BE2C (cell line): Measurements from ENCODE around the gene TFDP1.

Source experiments
- DNase-seq: peaks from one replicate; pipeline ENCODE4 v3.0.0-alpha.2; 2020
- H3K27me3 ChIP-seq: fragments of 250-450 bp; sonication (Bioruptor Pico); 2 replicates; pipeline ENCODE4 v1.5.1; 2020; ENCODE audit warnings: mild to moderate bottlenecking
- H3K36me3 ChIP-seq: fragments of 250-450 bp; sonication (Bioruptor Pico); 2 replicates; pipeline ENCODE4 v1.5.1; 2020; ENCODE audit warnings: mild to moderate bottlenecking
- H3K4me1 ChIP-seq: fragments of 250-450 bp; sonication (Bioruptor Pico); 2 replicates; pipeline ENCODE4 v1.5.1; 2020
- H3K4me3 ChIP-seq: 2 replicates; pipeline ENCODE4 v1.5.1; 2011; ENCODE audit warnings: low read depth, low read length
- H3K9me3 ChIP-seq: fragments of 250-450 bp; sonication (Bioruptor Pico); 2 replicates; pipeline ENCODE4 v1.5.1; 2020
- TF ChIP-seq, protein P1 (sequence below): IDR thresholded peaks from 2 replicates; pipeline ENCODE4 v1.5.1; 2012; ENCODE audit warnings: mild to moderate bottlenecking, low read depth, low read length

Gene TFDP1

DNA sequence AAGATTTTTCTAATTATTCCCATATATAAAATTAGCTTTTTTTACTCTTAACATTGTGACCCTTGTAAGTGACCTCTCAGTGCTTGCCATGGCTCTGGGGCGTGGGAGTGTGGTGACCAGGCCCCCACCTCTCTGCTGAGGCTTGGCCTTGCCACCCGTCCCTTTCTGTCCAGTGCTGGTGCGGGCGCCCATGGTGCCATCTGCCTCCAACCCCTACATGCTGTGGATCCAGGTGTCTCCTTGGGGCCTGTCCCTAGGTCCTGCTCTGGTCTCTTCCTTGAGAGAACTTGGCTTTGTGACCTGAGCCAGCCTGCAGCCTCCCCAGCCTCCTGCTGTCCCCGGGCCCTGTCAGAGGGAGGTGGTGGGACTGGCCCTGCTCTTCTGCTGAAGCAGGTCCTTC, 27.4 kb downstream of the TFDP1 start:
- Histone ChIP-seq H3K36me3 (peaks cover 48% of the 10 kb centered on the region), H3K4me3 (no peak overlapping the region), H3K9me3 (no peaks in the 10 kb centered on the region), H3K4me1 (no peaks in the 10 kb centered on the region), H3K27me3 (no peaks in the 10 kb centered on the region)
- no peak for DNase-seq
- TF ChIP-seq, protein P1, sequence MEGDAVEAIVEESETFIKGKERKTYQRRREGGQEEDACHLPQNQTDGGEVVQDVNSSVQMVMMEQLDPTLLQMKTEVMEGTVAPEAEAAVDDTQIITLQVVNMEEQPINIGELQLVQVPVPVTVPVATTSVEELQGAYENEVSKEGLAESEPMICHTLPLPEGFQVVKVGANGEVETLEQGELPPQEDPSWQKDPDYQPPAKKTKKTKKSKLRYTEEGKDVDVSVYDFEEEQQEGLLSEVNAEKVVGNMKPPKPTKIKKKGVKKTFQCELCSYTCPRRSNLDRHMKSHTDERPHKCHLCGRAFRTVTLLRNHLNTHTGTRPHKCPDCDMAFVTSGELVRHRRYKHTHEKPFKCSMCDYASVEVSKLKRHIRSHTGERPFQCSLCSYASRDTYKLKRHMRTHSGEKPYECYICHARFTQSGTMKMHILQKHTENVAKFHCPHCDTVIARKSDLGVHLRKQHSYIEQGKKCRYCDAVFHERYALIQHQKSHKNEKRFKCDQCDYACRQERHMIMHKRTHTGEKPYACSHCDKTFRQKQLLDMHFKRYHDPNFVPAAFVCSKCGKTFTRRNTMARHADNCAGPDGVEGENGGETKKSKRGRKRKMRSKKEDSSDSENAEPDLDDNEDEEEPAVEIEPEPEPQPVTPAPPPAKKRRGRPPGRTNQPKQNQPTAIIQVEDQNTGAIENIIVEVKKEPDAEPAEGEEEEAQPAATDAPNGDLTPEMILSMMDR, result no peak

DNA sequence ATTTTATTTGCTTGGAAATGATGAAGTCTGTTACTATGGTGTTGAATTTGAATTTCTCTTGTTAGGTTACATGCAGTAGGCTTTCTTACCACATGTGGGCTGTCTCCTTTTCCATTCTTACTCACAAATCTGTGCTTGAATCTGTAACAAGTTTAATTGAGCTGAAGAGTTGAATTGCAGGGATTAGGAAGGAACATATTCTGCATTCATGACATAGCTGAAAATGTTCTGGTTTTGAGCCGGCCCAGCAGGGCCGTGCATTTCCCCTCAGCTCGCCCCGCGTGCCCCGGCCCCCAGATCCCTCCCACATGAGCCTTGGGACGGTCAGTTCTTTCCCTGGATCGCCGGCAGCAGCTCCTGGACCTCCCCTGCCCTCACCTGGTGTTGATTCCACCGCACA, 28.1 kb downstream of the TFDP1 start:
- Histone ChIP-seq H3K4me3 (no peak overlapping the region), H3K4me1 (no peaks in the 10 kb centered on the region), H3K9me3 (no peaks in the 10 kb centered on the region), H3K36me3 (peaks cover 46% of the 10 kb centered on the region), H3K27me3 (no peaks in the 10 kb centered on the region)
- no peak for DNase-seq
- TF ChIP-seq, protein P1, result no peak

DNA sequence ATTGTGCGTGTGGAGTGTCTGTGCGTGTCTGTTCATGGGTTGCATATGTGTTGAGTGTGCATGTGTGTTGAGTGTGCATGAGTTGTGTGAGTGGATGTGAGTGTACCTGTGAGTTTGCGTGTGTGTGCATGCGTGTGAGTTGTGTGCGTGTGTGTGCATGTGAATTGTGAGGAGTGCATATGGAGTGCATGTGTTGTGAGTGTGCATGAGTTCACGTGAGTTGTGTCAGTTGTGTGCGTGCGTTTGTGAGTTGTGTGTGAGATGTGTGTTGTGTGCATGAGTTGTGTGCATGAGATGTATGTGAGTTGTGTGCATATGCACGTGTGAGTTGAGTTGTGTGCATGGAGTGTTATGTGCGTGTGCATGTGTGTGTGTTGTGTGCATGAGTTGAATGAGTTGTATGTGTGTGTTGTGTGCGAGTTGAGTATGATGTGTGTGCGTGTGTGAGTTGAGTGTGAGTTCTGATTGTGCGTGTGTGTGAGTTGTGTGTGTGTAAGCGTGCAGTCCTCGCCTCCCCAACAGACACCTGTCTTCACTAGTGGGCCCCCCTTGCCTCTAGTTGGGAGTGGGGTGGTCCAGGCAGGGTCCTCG, 29.3 kb downstream of the TFDP1 start:
- H3K9me3 ChIP-seq, result no peaks in the 10 kb centered on the region
- peaks cover 37% of the 10 kb centered on the region for H3K36me3 ChIP-seq
- H3K27me3 ChIP-seq, result no peaks in the 10 kb centered on the region
- no peak for DNase-seq
- TF ChIP-seq, protein P1, result no peak
- H3K4me3 ChIP-seq, result no peak overlapping the region
- no peaks in the 10 kb centered on the region for H3K4me1 ChIP-seq

DNA sequence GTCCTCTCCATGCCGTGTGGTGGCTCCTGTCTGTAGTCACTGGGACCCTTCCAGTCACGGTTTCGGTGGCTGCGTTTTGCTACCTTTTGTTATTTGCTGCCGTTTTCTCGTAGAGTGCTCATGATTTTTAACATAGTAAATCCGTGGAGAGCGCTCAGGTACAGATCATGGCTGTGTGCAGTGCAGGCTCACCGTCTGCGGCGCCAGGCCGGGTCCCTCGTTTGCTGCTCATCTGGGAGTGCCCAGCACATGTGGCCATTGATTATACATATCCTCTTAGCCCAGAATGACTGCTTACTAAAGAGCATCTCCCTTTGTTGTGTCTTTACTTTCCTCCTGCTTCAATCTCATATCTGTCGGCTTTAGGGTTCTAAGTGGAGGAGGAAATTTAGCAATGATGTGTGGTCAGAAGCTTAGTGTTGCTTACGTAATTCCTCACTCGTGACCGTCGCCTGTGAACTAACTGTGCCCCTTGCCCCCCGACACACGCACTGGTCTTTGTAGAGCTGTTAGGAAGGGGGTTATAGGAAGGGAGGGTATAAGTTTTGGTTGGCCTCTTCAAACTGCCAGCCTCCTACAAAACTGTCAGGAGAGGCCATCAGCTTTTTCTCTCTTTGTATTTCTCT, 31.8 kb downstream of the TFDP1 start:
- Histone ChIP-seq H3K4me1 (no peaks in the 10 kb centered on the region), H3K27me3 (no peaks in the 10 kb centered on the region), H3K4me3 (no peak overlapping the region), H3K36me3 (peaks cover 37% of the 10 kb centered on the region), H3K9me3 (no peaks in the 10 kb centered on the region)
- TF ChIP-seq, protein P1, result no peak
- no peak for DNase-seq

DNA sequence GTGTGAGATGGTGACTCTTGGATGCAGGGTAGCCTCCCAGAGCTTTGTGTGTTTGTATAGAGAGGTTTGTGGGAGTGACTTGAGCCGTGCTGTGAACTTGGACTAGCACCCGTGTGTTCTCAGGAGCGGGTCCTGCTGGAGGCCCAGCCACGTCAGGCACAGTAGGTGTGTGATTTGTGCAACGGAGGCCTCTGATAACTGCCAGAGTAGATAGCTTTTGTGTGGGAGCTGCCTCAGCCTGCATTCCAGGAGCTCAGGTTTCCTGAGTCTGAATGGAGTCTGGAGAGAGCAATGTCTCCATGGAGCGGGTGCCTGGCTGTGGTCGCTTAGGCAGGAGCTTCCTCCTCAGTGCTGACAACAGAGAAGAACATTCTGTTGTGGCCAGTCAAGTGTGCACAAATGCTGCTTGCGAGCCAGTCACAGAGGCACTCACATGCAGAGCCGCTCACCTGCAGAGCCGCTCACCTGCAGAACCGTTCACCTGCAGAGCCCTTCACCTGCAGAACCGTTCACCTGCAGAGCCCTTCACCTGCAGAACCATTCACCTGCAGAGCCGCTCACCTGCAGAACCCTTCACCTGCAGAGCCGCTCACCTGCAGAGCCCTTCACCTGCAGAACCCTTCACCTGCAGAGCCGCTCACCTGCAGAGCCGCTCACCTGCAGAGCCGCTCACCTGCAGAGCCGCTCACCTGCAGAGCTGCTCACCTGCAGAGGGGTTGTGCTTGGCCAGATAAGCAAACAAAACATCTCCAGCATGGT, 32.6 kb downstream of the TFDP1 start:
- TF ChIP-seq, protein P1, result no peak
- H3K4me3 ChIP-seq, result no peak overlapping the region
- no peaks in the 10 kb centered on the region for H3K9me3 ChIP-seq
- no peaks in the 10 kb centered on the region for H3K27me3 ChIP-seq
- DNase-seq, result no peak
- H3K36me3 ChIP-seq, result peaks cover 33% of the 10 kb centered on the region
- no peaks in the 10 kb centered on the region for H3K4me1 ChIP-seq

DNA sequence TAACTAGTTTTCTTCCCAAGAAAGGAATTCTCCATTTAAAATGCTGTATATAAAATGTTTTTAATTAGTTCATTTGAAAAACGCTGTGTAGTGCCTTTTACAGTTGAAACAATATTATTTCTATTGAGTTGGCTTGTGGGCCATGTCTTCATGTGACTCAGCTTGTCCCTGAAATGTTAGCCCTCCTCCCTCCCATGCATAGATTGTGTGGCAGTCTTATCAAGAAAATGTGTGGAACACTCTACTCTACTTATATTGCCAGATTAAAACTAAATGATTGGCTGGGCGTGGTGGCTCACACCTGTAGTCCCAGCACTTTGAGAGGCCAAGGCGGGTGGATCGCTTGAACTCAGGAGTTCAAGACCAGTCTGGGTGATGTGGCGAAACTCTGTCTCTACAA, 33.4 kb downstream of the TFDP1 start:
- no peaks in the 10 kb centered on the region for H3K27me3 ChIP-seq
- H3K4me3 ChIP-seq, result no peak overlapping the region
- DNase-seq, result no peak
- H3K36me3 ChIP-seq, result peaks cover 36% of the 10 kb centered on the region
- H3K9me3 ChIP-seq, result no peaks in the 10 kb centered on the region
- TF ChIP-seq, protein P1, result no peak
- no peaks in the 10 kb centered on the region for H3K4me1 ChIP-seq
